Subcutaneous adipose tissue (tissue), 4 donors: Measurements from ENCODE around the gene HDAC11. TPM values are rescaled to one million over a fixed set of nuclear protein-coding genes. Genes with fewer than 3 reads are reported as not detected.

Experiments
- total RNA-seq, 4 donors: library from RNA; depleted of rRNA; stranded (reverse); fragments of >200 nt; gene quantifications; one replicate each; pipeline ENCODE4 v1.1.0, GENCODE V29; 2016
- TF ChIP-seq, protein P1 (sequence below): fragments of 450-650 bp; IDR thresholded peaks from one replicate; pipeline ENCODE4 v1.5.1; 2016; ENCODE audit warnings: low read depth, mild to moderate bottlenecking, control low read depth, antibody characterized with exemption, moderate library complexity

Gene HDAC11
- total RNA-seq, 4 donors from 2014 or later, result 4.9 to 20.9 (median 10.4) TPM

DNA sequence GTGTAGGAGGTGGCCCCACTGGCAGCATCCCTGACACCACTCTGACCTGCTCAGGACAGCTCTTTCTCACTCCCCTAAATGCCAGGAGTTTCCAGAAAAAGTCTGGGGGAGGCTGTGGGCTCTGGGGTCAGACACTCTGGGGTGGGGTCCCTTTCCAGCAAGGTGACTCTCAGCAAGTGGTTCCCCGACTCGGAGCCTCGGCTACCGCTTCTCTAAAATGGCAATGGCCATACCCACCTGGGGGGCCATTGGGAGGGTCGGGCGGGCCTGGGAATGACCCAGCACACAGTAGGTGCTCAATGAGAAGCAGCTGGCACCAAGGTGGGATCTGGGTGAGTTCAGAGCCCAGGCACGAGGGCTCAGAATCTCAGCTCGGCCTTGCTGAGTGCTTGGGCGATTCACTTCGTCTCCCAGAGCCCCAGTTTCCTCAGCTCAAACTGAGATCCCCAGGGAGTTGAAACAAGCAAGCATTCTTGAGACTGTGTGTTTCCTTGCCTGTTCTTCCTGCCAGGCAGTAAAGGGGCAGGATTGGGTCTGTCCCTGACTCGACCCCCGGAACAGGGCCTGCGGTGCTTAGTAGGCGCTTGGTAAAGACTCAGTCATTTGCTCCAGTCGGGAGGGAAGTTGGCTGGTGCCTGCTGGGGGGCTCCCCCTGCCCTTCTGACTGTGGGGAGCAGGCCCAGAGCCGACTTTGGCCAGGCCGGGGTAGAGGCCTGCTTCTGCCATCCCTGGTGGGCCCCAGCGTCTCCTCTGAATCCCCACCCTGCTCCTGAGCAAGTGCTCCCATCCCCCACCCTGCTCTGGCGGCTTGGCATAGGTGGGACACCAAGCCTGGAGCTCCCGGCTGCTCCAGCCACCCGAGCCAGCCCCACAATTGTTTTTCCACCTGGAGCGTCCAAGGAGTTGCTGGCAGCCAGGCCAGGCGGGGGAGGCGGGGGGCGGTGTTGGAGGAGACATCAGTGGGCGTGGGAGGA, 36.0 kb downstream of the HDAC11 start:
- TF ChIP-seq, protein P1, sequence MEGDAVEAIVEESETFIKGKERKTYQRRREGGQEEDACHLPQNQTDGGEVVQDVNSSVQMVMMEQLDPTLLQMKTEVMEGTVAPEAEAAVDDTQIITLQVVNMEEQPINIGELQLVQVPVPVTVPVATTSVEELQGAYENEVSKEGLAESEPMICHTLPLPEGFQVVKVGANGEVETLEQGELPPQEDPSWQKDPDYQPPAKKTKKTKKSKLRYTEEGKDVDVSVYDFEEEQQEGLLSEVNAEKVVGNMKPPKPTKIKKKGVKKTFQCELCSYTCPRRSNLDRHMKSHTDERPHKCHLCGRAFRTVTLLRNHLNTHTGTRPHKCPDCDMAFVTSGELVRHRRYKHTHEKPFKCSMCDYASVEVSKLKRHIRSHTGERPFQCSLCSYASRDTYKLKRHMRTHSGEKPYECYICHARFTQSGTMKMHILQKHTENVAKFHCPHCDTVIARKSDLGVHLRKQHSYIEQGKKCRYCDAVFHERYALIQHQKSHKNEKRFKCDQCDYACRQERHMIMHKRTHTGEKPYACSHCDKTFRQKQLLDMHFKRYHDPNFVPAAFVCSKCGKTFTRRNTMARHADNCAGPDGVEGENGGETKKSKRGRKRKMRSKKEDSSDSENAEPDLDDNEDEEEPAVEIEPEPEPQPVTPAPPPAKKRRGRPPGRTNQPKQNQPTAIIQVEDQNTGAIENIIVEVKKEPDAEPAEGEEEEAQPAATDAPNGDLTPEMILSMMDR, result no peak

DNA sequence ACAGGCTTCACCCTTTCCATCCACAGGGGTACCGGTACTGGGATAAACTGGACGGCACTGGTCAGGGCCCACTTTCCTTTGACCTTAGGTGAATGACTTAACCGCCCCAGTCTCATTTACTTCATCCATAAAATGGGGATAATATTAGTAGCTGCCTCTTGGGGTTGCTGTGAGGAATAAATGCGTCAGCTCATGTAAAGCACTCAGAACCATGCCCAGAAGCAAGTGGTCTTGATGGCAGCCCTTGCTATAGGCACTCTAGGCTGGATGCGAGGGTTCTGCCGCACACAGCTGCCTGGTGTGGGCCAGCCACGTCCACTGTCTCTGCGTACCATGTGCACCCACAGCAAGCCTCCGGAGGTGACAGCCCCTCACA, 36.6 kb downstream of the HDAC11 start:
- TF ChIP-seq, protein P1, result no peak

DNA sequence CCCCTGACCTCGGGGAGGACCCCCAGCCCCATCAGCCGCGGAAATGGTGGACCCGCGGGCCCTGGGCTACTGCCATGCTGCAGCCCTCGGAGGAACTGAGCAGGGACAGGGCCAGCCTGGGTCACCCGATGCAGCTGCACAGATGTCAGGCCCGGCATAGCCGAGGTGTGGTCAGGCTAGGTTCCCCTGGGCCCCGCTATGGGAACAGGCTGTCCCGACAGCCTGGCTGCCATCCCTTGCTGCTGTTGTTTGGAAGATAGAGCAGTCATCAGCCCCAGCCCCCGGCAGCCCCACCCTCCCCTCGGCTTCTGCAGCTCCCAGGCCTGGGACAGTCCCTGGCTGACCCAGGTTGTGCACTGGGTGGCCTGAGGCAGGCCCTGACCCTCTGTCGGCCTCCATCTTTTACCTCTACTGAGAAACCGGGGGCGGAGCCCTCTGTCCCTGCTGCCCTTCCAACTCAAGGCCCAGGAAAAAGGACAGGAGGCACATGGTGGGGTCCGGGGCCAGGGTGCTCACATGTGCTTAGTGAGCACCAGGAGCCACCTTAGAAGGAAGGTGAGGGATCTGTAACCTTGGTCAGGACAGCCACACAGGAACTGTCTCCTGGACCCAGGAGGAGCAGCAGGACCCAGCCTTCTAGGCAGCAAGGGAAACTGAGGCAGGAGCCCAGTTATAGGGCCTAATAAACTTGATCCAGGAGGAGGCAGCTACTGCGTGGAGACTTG, 37.3 kb downstream of the HDAC11 start:
- TF ChIP-seq, protein P1, result no peak

DNA sequence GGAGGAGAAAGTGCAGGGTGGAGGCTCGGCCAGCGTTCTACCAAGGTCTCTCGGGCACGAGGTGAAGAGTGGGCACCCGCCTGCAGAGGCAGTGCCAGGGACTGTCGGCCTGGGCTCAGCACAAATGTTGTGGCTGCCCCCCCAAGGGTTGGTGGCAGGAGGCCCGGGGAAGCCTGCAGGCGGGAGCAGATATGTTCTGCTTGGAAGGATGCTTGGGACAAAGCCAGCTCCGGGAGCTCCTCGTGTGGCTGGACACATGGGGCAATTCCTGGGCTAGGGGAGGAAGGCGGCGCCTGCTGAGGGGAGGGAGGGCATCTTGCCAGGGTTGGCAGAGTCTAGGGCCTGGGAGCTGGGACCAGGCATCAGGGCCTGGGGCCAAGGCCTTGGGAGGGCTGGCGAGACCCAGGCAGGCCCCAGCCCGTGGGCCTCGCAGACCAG, 38.4 kb downstream of the HDAC11 start:
- TF ChIP-seq, protein P1, result no peak

DNA sequence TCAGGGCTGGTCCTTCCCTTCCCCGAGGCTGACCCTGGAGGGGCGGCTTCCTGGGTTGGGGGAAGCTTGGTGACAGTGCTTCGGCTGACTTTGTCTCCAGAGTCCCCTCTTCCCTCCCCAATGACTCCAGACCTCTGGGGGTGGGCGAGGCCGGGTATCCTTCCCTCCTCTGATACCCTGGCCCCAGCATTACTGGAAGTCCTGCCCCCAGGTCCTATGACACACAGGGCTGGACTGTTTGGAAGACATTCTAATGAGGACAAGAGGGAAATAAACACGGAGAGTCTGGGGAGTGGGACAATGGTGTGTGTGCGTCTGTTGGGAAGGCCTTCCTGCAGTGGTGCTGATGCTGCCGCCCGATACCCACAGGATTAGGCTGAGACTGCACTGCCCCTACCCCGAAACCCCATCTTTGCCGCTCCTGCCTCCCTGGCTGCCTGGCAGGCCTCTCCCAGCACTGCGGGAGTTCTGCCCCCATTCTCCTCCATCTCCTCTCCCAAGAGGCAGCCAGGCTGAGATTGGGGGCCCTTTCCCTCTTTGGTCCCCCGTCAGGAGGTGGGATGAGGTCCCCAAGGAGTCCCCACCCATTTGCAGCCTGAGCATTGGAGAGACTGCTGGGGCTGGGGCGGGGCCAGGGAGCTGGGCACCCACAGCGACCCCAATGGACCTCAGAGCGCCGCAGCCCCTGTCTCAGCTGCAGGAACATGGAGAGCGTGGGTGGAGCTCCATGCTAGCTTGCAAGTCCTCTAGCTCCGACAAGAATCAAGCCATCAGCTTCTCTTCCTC, 39.1 kb downstream of the HDAC11 start:
- TF ChIP-seq, protein P1, result no peak

DNA sequence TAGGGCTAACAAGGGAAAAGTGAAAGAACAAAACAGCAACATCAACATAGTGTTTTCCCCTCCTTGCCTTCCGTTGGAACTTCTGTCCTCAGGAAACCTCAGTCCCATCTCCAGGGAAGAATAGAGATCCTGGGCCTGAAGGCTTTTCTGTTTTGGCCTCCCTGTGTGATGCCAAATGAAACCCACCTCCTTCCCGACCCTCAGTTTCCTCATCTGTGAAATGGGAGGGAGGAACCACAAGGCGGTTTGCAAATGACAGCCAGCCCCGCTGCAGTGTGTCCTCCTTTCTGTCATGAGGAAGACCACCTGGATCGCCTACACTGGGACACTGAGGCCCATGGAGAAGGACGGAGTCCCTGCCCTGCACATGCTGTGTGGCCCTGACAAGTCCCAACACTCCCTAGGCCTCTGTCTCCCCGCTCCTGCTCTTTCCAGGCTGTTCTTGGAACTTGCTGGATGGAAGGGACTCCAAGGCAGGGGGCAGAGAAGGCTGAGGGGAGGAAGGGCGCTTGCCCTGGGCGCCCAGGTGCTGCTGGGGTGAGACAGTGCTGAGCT, 40.3 kb downstream of the HDAC11 start:
- TF ChIP-seq, protein P1, result no peak
